SK-N-SH (cell line): Measurements from ENCODE around the gene GPC5.

Experiments
- CTCF ChIP-seq: fragments of 200-600 bp; sonication (generic); IDR thresholded peaks from 2 replicates; pipeline ENCODE4 v1.6.1; 2017; ENCODE audit warnings: antibody characterized with exemption, mild to moderate bottlenecking, moderate library complexity
- EZH2phosphoT487 ChIP-seq: fragments of 200-600 bp; sonication (generic); IDR thresholded peaks from 2 replicates; pipeline ENCODE4 v1.6.1; 2017; ENCODE audit warnings: low read depth, mixed run types, mild to moderate bottlenecking, antibody characterized with exemption, moderate library complexity, borderline replicate concordance

GRCh38 chr13:92312823-92313222 is 914.4 kb downstream of the GPC5 start:
- TF ChIP-seq CTCF (no peak), EZH2phosphoT487 (no peak)
